ENCODE data around the gene SMCO2.

Gene SMCO2

GRCh38 chr12:27502021-27502435, 55.5 kb downstream of the SMCO2 start:
- no peak for DNase-seq

GRCh38 chr12:27504507-27504906, 58.0 kb downstream of the SMCO2 start:
- DNase-seq: no peak

GRCh38 chr12:27505109-27505508, 58.6 kb downstream of the SMCO2 start:
- DNase-seq: no peak

GRCh38 chr12:27505761-27506160, 59.2 kb downstream of the SMCO2 start:
- no peak for DNase-seq

GRCh38 chr12:27506645-27507189, 60.2 kb downstream of the SMCO2 start:
- DNase-seq: no peak

- DNase-seq: no peak
Measured at GRCh38 chr12:27508736-27509431, 62.3 kb downstream of the SMCO2 start.

- DNase-seq: no peak
Measured at GRCh38 chr12:27511031-27511722, 64.6 kb downstream of the SMCO2 start.

- DNase-seq: no peak
Measured at GRCh38 chr12:27511723-27512045, 65.1 kb downstream of the SMCO2 start.

- DNase-seq: no peak
Measured at GRCh38 chr12:27513155-27513824, 66.8 kb downstream of the SMCO2 start.

- DNase-seq: no peak
Measured at GRCh38 chr12:27515671-27516070, 69.1 kb downstream of the SMCO2 start.

GRCh38 chr12:27516625-27517024, 70.1 kb downstream of the SMCO2 start:
- no peak for DNase-seq

- no peak for DNase-seq
Measured at GRCh38 chr12:27517546-27517945, 71.0 kb downstream of the SMCO2 start.

- DNase-seq: no peak
Measured at GRCh38 chr12:27517961-27518665, 71.6 kb downstream of the SMCO2 start.

- DNase-seq: no peak
Measured at GRCh38 chr12:27521066-27521465, 74.5 kb downstream of the SMCO2 start.

- DNase-seq: no peak
Measured at GRCh38 chr12:27521981-27522380, 75.4 kb downstream of the SMCO2 start.

- DNase-seq: no peak
Measured at GRCh38 chr12:27523305-27523641, 76.7 kb downstream of the SMCO2 start.

- peak; percentile 90 for DNase-seq
Measured at GRCh38 chr12:27523642-27524493, 77.3 kb downstream of the SMCO2 start, which contains the start of gene PPFIBP1. Gene PPFIBP1 (plus strand): TSS chr12:27524206. CDS start chr12:27633397, 109,191 bp downstream.

- no peak for DNase-seq
Measured at GRCh38 chr12:27524494-27524835, 77.9 kb downstream of the SMCO2 start.

- DNase-seq: no peak
Measured at GRCh38 chr12:27524839-27525753, 78.6 kb downstream of the SMCO2 start.

GRCh38 chr12:27527512-27527911, 81.0 kb downstream of the SMCO2 start:
- no peak for DNase-seq

- no peak for DNase-seq
Measured at GRCh38 chr12:27528788-27529187, 82.3 kb downstream of the SMCO2 start.

Measured in DMS79 (cell line).